Left lung (tissue), 14 donors: ENCODE results near the gene APOBR. TPM values are rescaled to one million over a fixed set of nuclear protein-coding genes. Genes with fewer than 3 reads are reported as not detected.
"Not testable (repeated sequence)": the region's sequence is repeated elsewhere in the genome, so short reads cannot be mapped to it uniquely, and the experiment has no call there.

ENCODE experiments used
- ATAC-seq: fragments of 200-7000 bp; cut with Tn5 transposase; one replicate; pipeline ENCODE4 v1.9.1; 2020; ENCODE audit warnings: moderate library complexity
- DNase-seq, 4 donors: peaks; one replicate each; pipeline ENCODE4 v3.0.0-alpha.2; 2013 to 2020
- H3K27ac ChIP-seq, 2 donors: fragments of 200-600 bp; sonication (generic) in 1 of 2; one replicate each; pipeline versions ENCODE4 v1.5.0 to v1.8.0; 2020 to 2021
- H3K27me3 ChIP-seq, 2 donors: fragments of 200-600 bp; sonication (generic) in 1 of 2; one replicate each; pipeline versions ENCODE4 v1.5.0 to v1.8.0; 2020 to 2021
- H3K36me3 ChIP-seq, 2 donors: fragments of 200-600 bp; sonication (generic) in 1 of 2; one replicate each; pipeline versions ENCODE4 v1.5.0 to v1.8.0; 2020 to 2021
- H3K4me1 ChIP-seq, 2 donors: fragments of 200-600 bp; one replicate each; pipeline ENCODE4 v1.8.0; 2021
- H3K4me3 ChIP-seq, 2 donors: fragments of 200-600 bp; sonication (generic) in 1 of 2; one replicate each; pipeline versions ENCODE4 v1.5.0 to v1.8.0; 2020 to 2021; ENCODE audit warnings: mild to moderate bottlenecking in 1 of 2
- H3K9me3 ChIP-seq, 2 donors: fragments of 200-600 bp; sonication (generic) in 1 of 2; one replicate each; pipeline versions ENCODE4 v1.5.0 to v1.8.0; 2020 to 2021
- intact Hi-C, 2 donors: fragments of 100-400 bp; cut with DNase I; formaldehyde crosslinking; loops; one replicate each; pipeline versions ENCODE4 v1.11.2 to v1.14.2; 2022
- long read RNA-seq, 12 donors: library from polyadenylated mRNA in 2 of 12; unstranded in 2 of 12; transcript quantifications; one replicate each; pipeline ENCODE4 v2.0.0 and lab custom pipeline, GENCODE V29; 2019 to 2026
- polyA plus RNA-seq, 6 donors: library from polyadenylated mRNA; unstranded; fragments of 120-200 nt; gene quantifications; one replicate each; pipeline ENCODE4 v1.2.1, GENCODE V29; 2013; ENCODE audit not compliant: insufficient read length in 6 of 6
- total RNA-seq, 2 donors: library from RNA; stranded (reverse); fragmentation: NEBNext Ultra II Directional; extraction: Animal tissue kit (Norgen Biotek cat#: 25700); gene quantifications; one replicate each; pipeline ENCODE4 v1.2.1, GENCODE V29; 2021
- TF ChIP-seq, protein P1 (sequence below), 2 donors: fragments of 200-600 bp; sonication (generic) in 1 of 2; IDR thresholded peaks; one replicate each; pipeline versions ENCODE4 v1.5.0 to v1.8.0; 2021; ENCODE audit warnings: antibody characterized with exemption in 2 of 2
- donor health status: DM: no; HTN: yes; CAD: no.
- donor health status: DM: no; HTN: no; CAD: no.

The APOBR gene, protein sequence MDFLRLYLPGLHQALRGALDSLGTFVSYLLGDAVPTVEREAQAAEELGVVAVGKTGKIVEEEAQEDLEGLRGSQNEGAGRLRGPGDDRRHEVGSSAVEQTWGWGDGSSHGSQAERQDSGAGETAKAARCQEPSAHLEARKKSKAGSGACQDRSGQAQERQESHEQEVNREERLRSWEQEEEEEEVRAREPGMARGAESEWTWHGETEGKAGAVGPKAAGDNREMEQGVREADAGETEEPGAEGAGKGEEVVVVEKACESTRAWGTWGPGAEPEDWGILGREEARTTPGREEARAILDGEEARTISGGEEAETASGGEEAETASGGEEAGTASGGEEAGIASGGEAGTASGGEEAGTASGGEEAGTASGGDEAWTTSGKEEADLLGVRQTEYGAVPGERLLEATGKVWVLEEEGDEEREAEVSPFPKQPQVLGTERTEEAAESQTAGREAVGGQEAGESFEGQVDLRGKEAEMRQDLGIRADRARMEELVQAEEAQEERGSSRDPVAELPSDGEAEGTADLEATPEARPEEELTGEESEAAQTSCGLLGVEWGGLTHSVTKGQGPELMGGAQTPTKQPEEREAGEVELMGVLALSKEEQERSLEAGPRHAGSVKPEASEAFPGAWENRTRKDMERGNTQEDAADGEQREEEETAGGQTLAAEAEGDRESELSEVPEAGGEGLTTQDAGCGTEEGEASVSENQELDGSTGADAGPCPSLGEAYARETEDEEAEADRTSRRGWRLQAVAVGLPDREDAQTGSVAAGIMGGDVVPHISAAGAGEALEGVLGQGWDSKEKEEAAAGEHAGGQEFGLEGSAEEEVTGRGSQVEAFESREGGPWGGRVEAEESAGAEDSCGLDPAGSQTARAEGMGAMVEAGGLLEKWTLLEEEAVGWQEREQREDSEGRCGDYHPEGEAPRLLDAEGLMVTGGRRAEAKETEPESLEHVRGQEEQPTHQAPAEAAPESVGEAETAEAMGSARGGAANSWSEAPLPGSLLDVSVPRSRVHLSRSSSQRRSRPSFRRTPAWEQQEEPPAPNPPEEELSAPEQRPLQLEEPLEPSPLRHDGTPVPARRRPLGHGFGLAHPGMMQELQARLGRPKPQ
- total RNA-seq (10 to 100 TPM in 1 of 2 donors, 1 to 10 TPM in 1; 6.2 to 22.9 TPM), polyA plus RNA-seq (1 to 10 TPM; 1.0 to 1.7 (median 1.4) TPM)
- long read RNA-seq, donor 1 = 0 reads
- long read RNA-seq, donor 2 = 0 reads
- long read RNA-seq, donor 3 = 0 reads
- long read RNA-seq, donor 4, partial matches to known transcripts = 2 of 2 reads
- long read RNA-seq, donor 4, other reads (novel, unspliced or antisense) = 0 of 2 reads
- long read RNA-seq, donor 5 = 0 reads
- long read RNA-seq, donor 6 = 0 reads
- long read RNA-seq, donor 7 = 0 reads
- long read RNA-seq, donor 8 = 0 reads
- long read RNA-seq, donor 9 = 0 reads
- long read RNA-seq, donor 10, partial matches to known transcripts = 6 of 6 reads
- long read RNA-seq, donor 10, other reads (novel, unspliced or antisense) = 0 of 6 reads
- long read RNA-seq, donor 11 = 0 reads
- long read RNA-seq, donor 12 = 0 reads

DNA sequence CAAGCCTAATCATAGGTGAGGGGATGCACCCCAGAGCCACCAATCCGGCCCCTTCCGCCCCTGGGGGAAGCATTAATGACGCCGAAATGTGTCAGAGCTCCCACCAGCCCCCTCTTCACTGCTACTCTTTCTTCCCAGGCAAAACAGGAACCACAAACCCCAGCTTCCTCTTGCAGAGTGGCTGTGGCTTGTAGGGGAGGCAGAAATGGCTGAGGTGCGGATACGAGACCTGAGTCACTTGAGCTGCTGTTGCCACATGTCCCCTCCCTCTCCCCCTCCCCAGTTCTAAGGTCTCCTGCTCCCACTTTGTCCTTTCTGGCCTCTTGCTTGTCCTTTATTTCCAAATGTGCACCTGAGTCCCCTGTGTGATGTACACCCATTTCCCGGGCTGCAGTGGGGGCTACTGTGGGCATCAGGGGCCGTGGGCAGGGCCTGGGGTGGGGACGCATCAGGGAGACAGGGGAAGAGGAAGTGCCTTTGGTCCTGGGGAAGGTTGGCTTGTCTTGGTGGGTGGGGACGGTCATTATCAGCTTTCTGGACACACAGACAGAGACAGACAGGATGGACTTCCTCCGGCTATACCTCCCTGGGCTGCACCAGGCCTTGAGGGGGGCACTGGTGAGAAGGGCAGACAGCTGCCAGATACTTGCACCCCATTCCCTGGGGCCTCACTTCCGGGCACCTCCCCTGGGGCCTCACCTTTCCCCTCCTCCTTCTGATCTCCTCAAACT is at the start of gene APOBR:
APOBR (plus strand) TSS at position 523 of the 731 bp plus-strand sequence; CDS start at position 562, 39 bp downstream.
- H3K36me3 ChIP-seq = peaks cover 0 to 27% of the 10 kb centered on the region in 2 donors
- ATAC-seq = peak; percentile 11
- no peaks in the 10 kb centered on the region for H3K27me3 ChIP-seq
- TF ChIP-seq, protein P1, sequence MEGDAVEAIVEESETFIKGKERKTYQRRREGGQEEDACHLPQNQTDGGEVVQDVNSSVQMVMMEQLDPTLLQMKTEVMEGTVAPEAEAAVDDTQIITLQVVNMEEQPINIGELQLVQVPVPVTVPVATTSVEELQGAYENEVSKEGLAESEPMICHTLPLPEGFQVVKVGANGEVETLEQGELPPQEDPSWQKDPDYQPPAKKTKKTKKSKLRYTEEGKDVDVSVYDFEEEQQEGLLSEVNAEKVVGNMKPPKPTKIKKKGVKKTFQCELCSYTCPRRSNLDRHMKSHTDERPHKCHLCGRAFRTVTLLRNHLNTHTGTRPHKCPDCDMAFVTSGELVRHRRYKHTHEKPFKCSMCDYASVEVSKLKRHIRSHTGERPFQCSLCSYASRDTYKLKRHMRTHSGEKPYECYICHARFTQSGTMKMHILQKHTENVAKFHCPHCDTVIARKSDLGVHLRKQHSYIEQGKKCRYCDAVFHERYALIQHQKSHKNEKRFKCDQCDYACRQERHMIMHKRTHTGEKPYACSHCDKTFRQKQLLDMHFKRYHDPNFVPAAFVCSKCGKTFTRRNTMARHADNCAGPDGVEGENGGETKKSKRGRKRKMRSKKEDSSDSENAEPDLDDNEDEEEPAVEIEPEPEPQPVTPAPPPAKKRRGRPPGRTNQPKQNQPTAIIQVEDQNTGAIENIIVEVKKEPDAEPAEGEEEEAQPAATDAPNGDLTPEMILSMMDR (IDR thresholded peaks at IDR 0.05) = no peak
- peak within 1 kb of the TSS; percentile 72 to 91 for H3K27ac ChIP-seq
- no peaks in the 10 kb centered on the region for H3K9me3 ChIP-seq
- peak within 1 kb of the TSS; percentile 15 to 96 for H3K4me3 ChIP-seq
- peaks cover 3 to 55% of the 10 kb centered on the region in 2 donors for H3K4me1 ChIP-seq
- peak in 2 of 4 donors; percentile 80 to 84 for DNase-seq
- intact Hi-C loops = no loop called here

DNA sequence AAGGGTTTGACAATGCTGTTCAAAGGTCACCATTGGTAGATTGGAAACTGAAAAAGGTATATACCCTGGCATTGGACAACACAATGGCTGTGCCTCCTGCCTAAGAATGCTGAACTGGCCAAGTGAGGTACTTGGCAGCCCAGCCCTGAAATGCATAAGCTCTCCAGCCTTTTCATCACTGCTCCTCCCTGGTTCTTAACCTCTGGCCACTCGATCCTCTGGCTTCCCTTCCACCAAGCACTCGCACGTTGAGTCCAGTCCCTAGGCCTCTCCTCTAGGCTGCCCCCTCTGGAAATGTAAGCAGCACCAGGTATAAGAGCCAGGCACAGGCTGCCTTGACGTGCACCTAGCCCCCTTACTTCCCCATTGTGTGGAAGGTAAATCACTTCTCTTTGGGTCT is 48.1 kb upstream of the APOBR start:
- H3K27ac ChIP-seq, H3K36me3 ChIP-seq, H3K4me1 ChIP-seq, DNase-seq, H3K9me3 ChIP-seq, H3K4me3 ChIP-seq, H3K27me3 ChIP-seq, intact Hi-C loops: not testable (repeated sequence)
- ATAC-seq = peak; percentile 86

DNA sequence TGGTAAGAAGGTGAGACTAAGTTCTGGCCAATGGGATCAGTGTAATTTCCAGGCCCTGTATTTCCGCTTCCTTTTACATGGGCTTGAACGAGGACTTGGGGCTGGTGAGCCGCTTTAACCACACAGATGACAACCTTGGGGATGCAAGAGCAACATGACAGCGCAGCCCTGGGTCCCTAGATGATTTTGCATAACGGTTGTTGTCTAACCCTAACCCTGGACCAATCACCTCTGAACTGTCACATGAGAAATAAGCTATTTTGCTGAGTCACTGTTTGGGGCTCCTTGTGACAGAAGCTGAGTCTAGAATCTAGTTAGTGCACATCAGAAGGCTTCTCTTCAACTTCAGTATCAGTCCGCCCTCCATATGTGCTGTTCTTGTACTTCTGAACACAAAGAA is 47.4 kb upstream of the APOBR start:
- H3K4me1 ChIP-seq, intact Hi-C loops, H3K36me3 ChIP-seq, ATAC-seq, H3K27me3 ChIP-seq, H3K9me3 ChIP-seq, H3K27ac ChIP-seq, DNase-seq, H3K4me3 ChIP-seq: not testable (repeated sequence)

DNA sequence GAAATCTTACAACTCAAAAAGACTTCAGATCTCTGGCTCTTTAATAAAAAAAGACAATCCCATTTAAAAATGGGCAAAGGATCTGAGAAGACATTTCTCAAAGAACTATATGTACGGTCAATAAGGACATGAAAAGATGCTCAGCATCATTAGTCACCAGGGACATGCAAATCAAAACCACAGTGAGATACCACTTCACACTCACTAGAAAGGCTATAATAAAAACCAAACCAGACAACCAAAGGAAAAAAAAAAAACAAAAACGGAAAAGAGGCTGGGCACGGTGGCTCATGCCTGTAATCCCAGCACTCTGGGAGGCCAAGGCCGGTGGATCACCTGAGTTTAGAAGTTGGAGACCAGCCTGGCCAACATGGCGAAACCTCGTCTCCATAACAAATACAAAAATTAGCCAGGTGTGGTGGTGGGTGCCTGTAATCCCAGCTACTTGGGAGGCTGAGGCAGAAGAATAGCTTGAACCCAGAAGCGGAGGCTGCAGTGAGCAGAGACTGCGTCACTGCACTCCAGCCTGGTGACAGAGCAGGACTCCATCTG is 20.7 kb upstream of the APOBR start:
- ATAC-seq = no peak
- Histone ChIP-seq H3K27ac (no peak overlapping the region), H3K4me3 (no peak overlapping the region), H3K9me3 (no peaks in the 10 kb centered on the region), H3K27me3 (no peaks in the 10 kb centered on the region), H3K36me3 (peaks cover 0 to 70% of the 10 kb centered on the region in 2 donors), H3K4me1 (no peaks in the 10 kb centered on the region)
- no peak for DNase-seq
- intact Hi-C loops = no loop called here
- TF ChIP-seq, protein P1 (IDR thresholded peaks at IDR 0.05) = no peak

DNA sequence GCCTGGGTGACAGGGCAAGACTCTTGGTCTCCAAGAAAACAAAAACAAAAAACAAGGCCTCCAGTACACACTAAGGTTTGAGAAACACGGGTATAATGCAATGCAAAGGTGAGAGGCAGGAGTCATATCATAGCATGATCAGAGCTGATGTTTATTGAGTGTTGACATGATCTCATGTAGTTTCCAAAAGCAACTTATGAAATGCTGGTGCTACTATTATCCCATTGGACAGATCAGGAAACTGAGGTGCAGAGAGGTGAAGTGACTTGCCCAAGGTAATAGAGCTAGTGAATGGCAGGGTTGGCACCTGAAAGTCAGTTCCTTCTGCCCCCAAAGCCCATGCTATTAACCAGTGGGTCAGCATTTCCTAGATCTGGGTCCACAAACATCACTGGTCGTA is 19.2 kb upstream of the APOBR start:
- intact Hi-C loops = no loop called here
- ATAC-seq = no peak
- Histone ChIP-seq H3K36me3 (peaks cover 0 to 84% of the 10 kb centered on the region in 2 donors), H3K27ac (no peak overlapping the region), H3K27me3 (no peaks in the 10 kb centered on the region), H3K4me1 (no peaks in the 10 kb centered on the region), H3K4me3 (no peak overlapping the region), H3K9me3 (no peaks in the 10 kb centered on the region)
- DNase-seq = no peak
- TF ChIP-seq, protein P1 (IDR thresholded peaks at IDR 0.05) = no peak
